Right lung (tissue), 5 donors: ENCODE results near the gene NKX6-1. TPM values are rescaled to one million over a fixed set of nuclear protein-coding genes. Genes with fewer than 3 reads are reported as not detected.

ENCODE experiments used
- DNase-seq, 2 donors: peaks; one replicate each; pipeline ENCODE4 v3.0.0-alpha.2; 2013
- polyA plus RNA-seq, 5 donors: library from polyadenylated mRNA; unstranded; fragments of 120-200 nt; gene quantifications; one replicate each; pipeline versions ENCODE4 v1.2.1 to v1.2.3, GENCODE V29; 2013; ENCODE audit warnings: inconsistent platforms in 1 of 5, low replicate concordance in 1 of 5; ENCODE audit not compliant: insufficient read length in 5 of 5, insufficient read depth in 1 of 5

NKX6-1 gene
- polyA plus RNA-seq, 5 donors: 0.12 TPM; not detected in 4

- no peak for DNase-seq
Measured at GRCh38 chr4:84498203-84498934, 723 bp downstream of the NKX6-1 start.

- no peak for DNase-seq
Measured at GRCh38 chr4:84497504-84498202, 1.4 kb downstream of the NKX6-1 start.

GRCh38 chr4:84496706-84497503, 2.2 kb downstream of the NKX6-1 start:
- no peak for DNase-seq

- DNase-seq: no peak
Measured at GRCh38 chr4:84496331-84496705, 2.8 kb downstream of the NKX6-1 start.

- no peak for DNase-seq
Measured at GRCh38 chr4:84495794-84496261, 3.3 kb downstream of the NKX6-1 start.

- no peak for DNase-seq
Measured at GRCh38 chr4:84495118-84495793, 3.8 kb downstream of the NKX6-1 start.

GRCh38 chr4:84494531-84494930, 4.6 kb downstream of the NKX6-1 start:
- no peak for DNase-seq

GRCh38 chr4:84494076-84494475, 5.0 kb downstream of the NKX6-1 start:
- no peak for DNase-seq

- peak in 1 of 2 donors; percentile 68 for DNase-seq
Measured at GRCh38 chr4:84493092-84493850, 5.8 kb downstream of the NKX6-1 start.

GRCh38 chr4:84492737-84493091, 6.4 kb downstream of the NKX6-1 start:
- no peak for DNase-seq

- no peak for DNase-seq
Measured at GRCh38 chr4:84492290-84492689, 6.8 kb downstream of the NKX6-1 start.

GRCh38 chr4:84491481-84491880, 7.6 kb downstream of the NKX6-1 start:
- DNase-seq: no peak

GRCh38 chr4:84490663-84491062, 8.4 kb downstream of the NKX6-1 start:
- no peak for DNase-seq

GRCh38 chr4:84484236-84484635, 14.9 kb downstream of the NKX6-1 start:
- DNase-seq: no peak

GRCh38 chr4:84483688-84484087, 15.4 kb downstream of the NKX6-1 start:
- DNase-seq: no peak

GRCh38 chr4:84482564-84483563, 16.2 kb downstream of the NKX6-1 start:
- DNase-seq: no peak

- no peak for DNase-seq
Measured at GRCh38 chr4:84481860-84482245, 17.2 kb downstream of the NKX6-1 start.

GRCh38 chr4:84481077-84481859, 17.8 kb downstream of the NKX6-1 start:
- DNase-seq: no peak

GRCh38 chr4:84480082-84480481, 19.0 kb downstream of the NKX6-1 start:
- no peak for DNase-seq
